ENCODE data around the gene CRADD. TPM values are rescaled to one million over a fixed set of nuclear protein-coding genes. Genes with fewer than 3 reads are reported as not detected.
"Not testable (repeated sequence)": the region's sequence is repeated elsewhere in the genome, so short reads cannot be mapped to it uniquely, and the experiment has no call there.

The CRADD gene
- polyA plus RNA-seq (2013, experiment 1 of 2), result 16.4 TPM
- 14.5 TPM for polyA plus RNA-seq (2013, experiment 2 of 2)

- Histone ChIP-seq H3K27ac (ENCODE audit: low read depth, low read length, severe bottlenecking) (peak within 1 kb of the TSS; percentile 98), H3K4me1 (ENCODE audit: control insufficient read depth, insufficient read depth, low read length, poor library complexity, severe bottlenecking) (peaks cover 9% of the 10 kb centered on the region), H3K4me3 (ENCODE audit: extremely low read depth, insufficient read depth, low read length, poor library complexity, severe bottlenecking) (peak within 1 kb of the TSS; percentile 68), H3K9me3 (ENCODE audit: control insufficient read depth, low read length) (no peaks in the 10 kb centered on the region), H3K36me3 (ENCODE audit: control insufficient read depth, insufficient read depth, low read length) (no peaks in the 10 kb centered on the region)
- 0 to 1% methylated on average over 20 to 28 of the region's 41 CpGs for WGBS, 2 experiments (ENCODE audit: insufficient coverage in 2 of 2)
Observed at GRCh38 chr12:93677195-93678064, at the start of gene CRADD. Gene CRADD (plus strand): TSS chr12:93677375.

GRCh38 chr12:93632383-93632782 lies 44.8 kb upstream of the CRADD start:
- WGBS, 2 experiments (ENCODE audit: insufficient coverage in 2 of 2), result 100% methylated on average over 1 of the region's 1 CpG
- Histone ChIP-seq H3K9me3 (ENCODE audit: control insufficient read depth, low read length) (peaks cover 6% of the 10 kb centered on the region), H3K4me3 (ENCODE audit: extremely low read depth, insufficient read depth, low read length, poor library complexity, severe bottlenecking) (no peak overlapping the region), H3K4me1 (ENCODE audit: control insufficient read depth, insufficient read depth, low read length, poor library complexity, severe bottlenecking) (no peaks in the 10 kb centered on the region), H3K27ac (ENCODE audit: low read depth, low read length, severe bottlenecking) (no peak overlapping the region), H3K36me3 (ENCODE audit: control insufficient read depth, insufficient read depth, low read length) (no peaks in the 10 kb centered on the region)

- 86% methylated on average over 2 of the region's 3 CpGs; no CpG with 5 or more reads in 1 of the 2 experiments for WGBS, 2 experiments (ENCODE audit: insufficient coverage in 2 of 2)
- Histone ChIP-seq H3K9me3 (ENCODE audit: control insufficient read depth, low read length) (peaks cover 6% of the 10 kb centered on the region), H3K4me3 (ENCODE audit: extremely low read depth, insufficient read depth, low read length, poor library complexity, severe bottlenecking) (no peak overlapping the region), H3K27ac (ENCODE audit: low read depth, low read length, severe bottlenecking) (no peak overlapping the region), H3K36me3 (ENCODE audit: control insufficient read depth, insufficient read depth, low read length) (no peaks in the 10 kb centered on the region), H3K4me1 (ENCODE audit: control insufficient read depth, insufficient read depth, low read length, poor library complexity, severe bottlenecking) (peaks cover 4% of the 10 kb centered on the region)
Observed at GRCh38 chr12:93634416-93634815, 42.8 kb upstream of the CRADD start.

- peaks cover 4% of the 10 kb centered on the region for H3K4me1 ChIP-seq (ENCODE audit: control insufficient read depth, insufficient read depth, low read length, poor library complexity, severe bottlenecking)
- no peak overlapping the region for H3K27ac ChIP-seq (ENCODE audit: low read depth, low read length, severe bottlenecking)
- WGBS, 2 experiments (ENCODE audit: insufficient coverage in 2 of 2), result no CpG with 5 or more reads among the region's 2 CpGs
- no peak overlapping the region for H3K4me3 ChIP-seq (ENCODE audit: extremely low read depth, insufficient read depth, low read length, poor library complexity, severe bottlenecking)
- no peaks in the 10 kb centered on the region for H3K36me3 ChIP-seq (ENCODE audit: control insufficient read depth, insufficient read depth, low read length)
- peaks cover 6% of the 10 kb centered on the region for H3K9me3 ChIP-seq (ENCODE audit: control insufficient read depth, low read length)
Observed at GRCh38 chr12:93636708-93637107, 40.5 kb upstream of the CRADD start.

GRCh38 chr12:93638095-93638494 lies 39.1 kb upstream of the CRADD start:
- Histone ChIP-seq H3K36me3 (ENCODE audit: control insufficient read depth, insufficient read depth, low read length) (no peaks in the 10 kb centered on the region), H3K27ac (ENCODE audit: low read depth, low read length, severe bottlenecking) (peak overlapping the region; percentile 36), H3K9me3 (ENCODE audit: control insufficient read depth, low read length) (no peaks in the 10 kb centered on the region), H3K4me1 (ENCODE audit: control insufficient read depth, insufficient read depth, low read length, poor library complexity, severe bottlenecking) (peaks cover 4% of the 10 kb centered on the region), H3K4me3 (ENCODE audit: extremely low read depth, insufficient read depth, low read length, poor library complexity, severe bottlenecking) (no peak overlapping the region)
- WGBS, 2 experiments (ENCODE audit: insufficient coverage in 2 of 2), result 83% methylated on average over 2 of the region's 2 CpGs

- peaks cover 4% of the 10 kb centered on the region for H3K4me1 ChIP-seq (ENCODE audit: control insufficient read depth, insufficient read depth, low read length, poor library complexity, severe bottlenecking)
- 85 to 97% methylated on average over 4 to 6 of the region's 6 CpGs for WGBS, 2 experiments (ENCODE audit: insufficient coverage in 2 of 2)
- peak overlapping the region; percentile 17 for H3K27ac ChIP-seq (ENCODE audit: low read depth, low read length, severe bottlenecking)
Observed at GRCh38 chr12:93638954-93639353, 38.2 kb upstream of the CRADD start.

GRCh38 chr12:93639406-93639805 lies 37.8 kb upstream of the CRADD start:
- Histone ChIP-seq H3K9me3 (ENCODE audit: control insufficient read depth, low read length) (no peaks in the 10 kb centered on the region), H3K27ac (ENCODE audit: low read depth, low read length, severe bottlenecking) (peak overlapping the region; percentile 17), H3K4me3 (ENCODE audit: extremely low read depth, insufficient read depth, low read length, poor library complexity, severe bottlenecking) (no peak overlapping the region), H3K36me3 (ENCODE audit: control insufficient read depth, insufficient read depth, low read length) (no peaks in the 10 kb centered on the region), H3K4me1 (ENCODE audit: control insufficient read depth, insufficient read depth, low read length, poor library complexity, severe bottlenecking) (peaks cover 4% of the 10 kb centered on the region)
- WGBS, 2 experiments (ENCODE audit: insufficient coverage in 2 of 2), result no CpG with 5 or more reads among the region's 2 CpGs

More at GRCh38 chr12:93638954-93639353, 38.2 kb upstream of the CRADD start:
- H3K36me3 ChIP-seq (ENCODE audit: control insufficient read depth, insufficient read depth, low read length), result no peaks in the 10 kb centered on the region
- no peak overlapping the region for H3K4me3 ChIP-seq (ENCODE audit: extremely low read depth, insufficient read depth, low read length, poor library complexity, severe bottlenecking)
- no peaks in the 10 kb centered on the region for H3K9me3 ChIP-seq (ENCODE audit: control insufficient read depth, low read length)

- not testable (repeated sequence) for H3K27ac ChIP-seq (ENCODE audit: low read depth, low read length, severe bottlenecking); H3K9me3 ChIP-seq (ENCODE audit: control insufficient read depth, low read length); H3K4me3 ChIP-seq (ENCODE audit: extremely low read depth, insufficient read depth, low read length, poor library complexity, severe bottlenecking); H3K4me1 ChIP-seq (ENCODE audit: control insufficient read depth, insufficient read depth, low read length, poor library complexity, severe bottlenecking); H3K36me3 ChIP-seq (ENCODE audit: control insufficient read depth, insufficient read depth, low read length)
- 100% methylated on average over 1 of the region's 26 CpGs for WGBS, 2 experiments (ENCODE audit: insufficient coverage in 2 of 2)
Observed at GRCh38 chr12:93641380-93641779, 35.8 kb upstream of the CRADD start.

- Histone ChIP-seq H3K4me3 (ENCODE audit: extremely low read depth, insufficient read depth, low read length, poor library complexity, severe bottlenecking) (no peak overlapping the region), H3K36me3 (ENCODE audit: control insufficient read depth, insufficient read depth, low read length) (no peaks in the 10 kb centered on the region), H3K27ac (ENCODE audit: low read depth, low read length, severe bottlenecking) (no peak overlapping the region), H3K9me3 (ENCODE audit: control insufficient read depth, low read length) (no peaks in the 10 kb centered on the region), H3K4me1 (ENCODE audit: control insufficient read depth, insufficient read depth, low read length, poor library complexity, severe bottlenecking) (peaks cover 2% of the 10 kb centered on the region)
- WGBS, 2 experiments (ENCODE audit: insufficient coverage in 2 of 2), result no CpG with 5 or more reads among the region's 1 CpG
Observed at GRCh38 chr12:93642751-93643150, 34.4 kb upstream of the CRADD start.

GRCh38 chr12:93645702-93646101 lies 31.5 kb upstream of the CRADD start:
- H3K36me3 ChIP-seq (ENCODE audit: control insufficient read depth, insufficient read depth, low read length), result no peaks in the 10 kb centered on the region
- no peak overlapping the region for H3K4me3 ChIP-seq (ENCODE audit: extremely low read depth, insufficient read depth, low read length, poor library complexity, severe bottlenecking)
- 100% methylated on average over 1 of the region's 1 CpG; no CpG with 5 or more reads in 1 of the 2 experiments for WGBS, 2 experiments (ENCODE audit: insufficient coverage in 2 of 2)
- H3K9me3 ChIP-seq (ENCODE audit: control insufficient read depth, low read length), result no peaks in the 10 kb centered on the region
- H3K27ac ChIP-seq (ENCODE audit: low read depth, low read length, severe bottlenecking), result no peak overlapping the region
- H3K4me1 ChIP-seq (ENCODE audit: control insufficient read depth, insufficient read depth, low read length, poor library complexity, severe bottlenecking), result no peaks in the 10 kb centered on the region

- no peak overlapping the region for H3K4me3 ChIP-seq (ENCODE audit: extremely low read depth, insufficient read depth, low read length, poor library complexity, severe bottlenecking)
- no peak overlapping the region for H3K27ac ChIP-seq (ENCODE audit: low read depth, low read length, severe bottlenecking)
- no peaks in the 10 kb centered on the region for H3K4me1 ChIP-seq (ENCODE audit: control insufficient read depth, insufficient read depth, low read length, poor library complexity, severe bottlenecking)
- H3K36me3 ChIP-seq (ENCODE audit: control insufficient read depth, insufficient read depth, low read length), result no peaks in the 10 kb centered on the region
- no CpG with 5 or more reads among the region's 1 CpG for WGBS, 2 experiments (ENCODE audit: insufficient coverage in 2 of 2)
- H3K9me3 ChIP-seq (ENCODE audit: control insufficient read depth, low read length), result no peaks in the 10 kb centered on the region
Observed at GRCh38 chr12:93650626-93651025, 26.5 kb upstream of the CRADD start.

Data from mesodermal cell (in vitro differentiated cells).